ENCODE data around the gene FAM20A.

GRCh38 chr17:68569346-68569745, 31.8 kb downstream of the FAM20A start:
- TF ChIP-seq CTCF (IDR thresholded peaks at IDR 0.05; ENCODE audit: borderline replicate concordance, extremely low read depth, low read length, poor library complexity, severe bottlenecking) (no peak), EZH2 (IDR thresholded peaks at IDR 0.05; ENCODE audit: borderline replicate concordance, low read depth, low read length, severe bottlenecking) (no peak)

Data from DND-41 (cell line).